GM12878 (cell line): Measurements from ENCODE around the gene PPP4R1. TPM values are rescaled to one million over a fixed set of nuclear protein-coding genes. Genes with fewer than 3 reads are reported as not detected.

Experiments used
- ATAC-seq: fragments of 200-7000 bp; cut with Tn5 transposase; 3 replicates; pipeline ENCODE4 v1.9.1; 2020; ENCODE audit warnings: mild to moderate bottlenecking, moderate library complexity
- Bru-seq: library from RNA; stranded (reverse); fragments of 400-500 nt; gene quantifications from one replicate; lab custom pipeline; 2021; lab: Mats Ljungman, UMichigan
- BruChase-seq, 2 experiments: library from RNA; stranded (reverse); fragments of 400-500 nt; gene quantifications; one replicate each; lab custom pipeline; 2021; lab: Mats Ljungman, UMichigan
- BruUV-seq: library from RNA; stranded (reverse); fragments of 400-500 nt; replicated peaks from 2 replicates; lab custom pipeline; 2021; lab: Mats Ljungman, UMichigan
- CTCF ChIA-PET: fragments of 300-600 bp; sonication (Branson Sonifier 250); formaldehyde crosslinking; extraction: SDS; loops from one replicate; lab custom pipeline; 2021; ENCODE audit warnings: inconsistent platforms; lab: Yijun Ruan, JAX
- POLR2A ChIA-PET: fragments of 350-600 bp; formaldehyde crosslinking; extraction: SDS; loops from one replicate; lab custom pipeline; 2021; ENCODE audit warnings: inconsistent platforms; lab: Charles Lee
- RAD21 ChIA-PET: fragments of 300-600 bp; sonication (Branson Sonifier 250); formaldehyde crosslinking; loops from one replicate; lab custom pipeline; 2023; ENCODE audit warnings: antibody characterized with exemption; ENCODE audit not compliant: unreplicated experiment; lab: Charles Lee
- SMC1A ChIA-PET: fragments of 300-600 bp; sonication (Branson Sonifier 250); formaldehyde crosslinking; loops from one replicate; lab custom pipeline; 2023; ENCODE audit not compliant: unreplicated experiment, uncharacterized antibody; lab: Charles Lee
- DNase-seq: peaks from one replicate; pipeline ENCODE4 v3.0.0-alpha.2; 2011; ENCODE audit warnings: low read depth, low spot score
- FAIRE-seq: peaks from 3 replicates; lab custom pipeline; 2011; peaks lifted over from hg19 to GRCh38; lab: Jason Lieb, UNC
- H2AFZ ChIP-seq: 2 replicates; pipeline ENCODE4 v1.6.0; 2011; ENCODE audit warnings: low read depth, low read length, control low read depth; ENCODE audit not compliant: control insufficient read depth
- H3K27ac ChIP-seq: 2 replicates; pipeline ENCODE4 v1.5.1; 2011; ENCODE audit warnings: control low read depth; ENCODE audit not compliant: control insufficient read depth, insufficient read depth
- H3K27me3 ChIP-seq, 2 experiments: replicated peaks in 1 of 2; 2 replicates each; pipeline versions ENCODE4 v1.6.0 to v1.6.1; 2011; ENCODE audit warnings: low read length in 1 of 2; ENCODE audit not compliant: control insufficient read depth in 2 of 2, insufficient read depth in 2 of 2
- H3K36me3 ChIP-seq, 2 experiments: 2 replicates each; pipeline ENCODE4 v1.5.1; 2011; ENCODE audit warnings: low read length in 1 of 2; ENCODE audit not compliant: control insufficient read depth in 2 of 2, insufficient read depth in 2 of 2
- H3K4me1 ChIP-seq: 2 replicates; pipeline ENCODE4 v1.6.1; 2011; ENCODE audit warnings: mild to moderate bottlenecking, low read length, moderate library complexity, mixed read lengths; ENCODE audit not compliant: control insufficient read depth, insufficient read depth
- H3K4me2 ChIP-seq: 2 replicates; pipeline ENCODE4 v1.6.0; 2011; ENCODE audit warnings: control low read depth; ENCODE audit not compliant: control insufficient read depth, insufficient read depth
- H3K4me3 ChIP-seq: fragments of 200-600 bp; sonication (generic); 2 replicates; pipeline ENCODE4 v1.5.1; 2016
- H3K79me2 ChIP-seq: 2 replicates; pipeline ENCODE4 v1.6.0; 2011; ENCODE audit warnings: low read length; ENCODE audit not compliant: control insufficient read depth, insufficient read depth
- H3K9ac ChIP-seq: 2 replicates; pipeline ENCODE4 v1.8.0; 2011; ENCODE audit warnings: low read length, control low read depth, mixed read lengths; ENCODE audit not compliant: control insufficient read depth, insufficient read depth
- H3K9me3 ChIP-seq: replicated peaks from 3 replicates; pipeline ENCODE4 v1.5.1; 2011; ENCODE audit warnings: mild to moderate bottlenecking, low read length; ENCODE audit not compliant: control insufficient read depth, insufficient read depth
- H4K20me1 ChIP-seq: 2 replicates; pipeline ENCODE4 v1.6.0; 2011; ENCODE audit not compliant: control insufficient read depth, insufficient read depth
- ASH2L ChIP-seq: fragments of 300-600, 200-600 bp; sonication (generic); IDR thresholded peaks from 2 replicates; pipeline ENCODE4 v1.6.1; 2017; ENCODE audit warnings: low read depth, mild to moderate bottlenecking, borderline replicate concordance
- BHLHE40 ChIP-seq, 2 experiments: fragments of 450-650 bp in 1 of 2; IDR thresholded peaks; 2 replicates each; pipeline ENCODE4 v1.6.1; 2011 to 2017; ENCODE audit warnings: low read depth in 2 of 2, borderline replicate concordance in 1 of 2, improper control_type of control experiment in 1 of 2, low read length in 1 of 2, mild to moderate bottlenecking in 1 of 2
- E2F4 ChIP-seq: IDR thresholded peaks from 2 replicates; pipeline ENCODE4 v1.6.1; 2012; ENCODE audit warnings: low read depth, low read length, improper control_type of control experiment
- EGR1 ChIP-seq, 2 experiments: IDR thresholded peaks; 1 replicate in 1 of 2; 2 replicates in 1 of 2; pipeline ENCODE4 v1.6.1; 2011 to 2012; ENCODE audit warnings: low read depth in 2 of 2, low read length in 2 of 2, borderline replicate concordance in 1 of 2, mild to moderate bottlenecking in 1 of 2, moderate library complexity in 1 of 2
- ETV6 ChIP-seq, 2 experiments: fragments of 450-650 bp in 1 of 2; IDR thresholded peaks in 1 of 2; conservative IDR thresholded peaks in 1 of 2; 2 replicates each; pipeline ENCODE4 v1.6.1; 2014; ENCODE audit warnings: antibody characterized with exemption in 1 of 2, borderline replicate concordance in 1 of 2, low read depth in 1 of 2, mild to moderate bottlenecking in 1 of 2, moderate library complexity in 1 of 2
- GABPA ChIP-seq: IDR thresholded peaks from 2 replicates; pipeline ENCODE4 v1.6.1; 2014; ENCODE audit warnings: antibody characterized with exemption, low read depth, mild to moderate bottlenecking, inconsistent platforms
- HDAC2 ChIP-seq: fragments of 200-600 bp; sonication (generic); IDR thresholded peaks from 2 replicates; pipeline ENCODE4 v1.6.1; 2017
- JUND ChIP-seq: IDR thresholded peaks from 2 replicates; pipeline ENCODE4 v1.6.1; 2012; ENCODE audit warnings: low read depth, mild to moderate bottlenecking, low read length, improper control_type of control experiment, moderate library complexity
- KDM1A ChIP-seq: fragments of 200-600 bp; sonication (generic); IDR thresholded peaks from 2 replicates; pipeline ENCODE4 v1.6.1; 2016; ENCODE audit warnings: borderline replicate concordance
- MXI1 ChIP-seq: fragments of 150-350 bp; IDR thresholded peaks from 2 replicates; pipeline ENCODE4 v1.6.1; 2011; ENCODE audit warnings: low read depth, mild to moderate bottlenecking, inconsistent platforms, low read length, improper control_type of control experiment
- NKRF ChIP-seq: fragments of 450-650 bp; conservative IDR thresholded peaks from 2 replicates; pipeline ENCODE4 v1.6.1; 2017; ENCODE audit warnings: mild to moderate bottlenecking, moderate library complexity
- POLR2A ChIP-seq: IDR thresholded peaks from 2 replicates; pipeline ENCODE4 v1.6.1; 2011; ENCODE audit warnings: low read depth, mild to moderate bottlenecking, low read length
- POLR2AphosphoS5 ChIP-seq: IDR thresholded peaks from 2 replicates; pipeline ENCODE4 v1.6.1; 2011; ENCODE audit warnings: mild to moderate bottlenecking, low read length, inconsistent platforms
- SMARCA5 ChIP-seq: fragments of 450-650 bp; IDR thresholded peaks from 2 replicates; pipeline ENCODE4 v1.6.1; 2017; ENCODE audit warnings: mild to moderate bottlenecking
- WGBS: methylation state at CpG from one replicate; pipeline ENCODE4 v1.1.6; 2016; ENCODE audit warnings: low lambda C conversion rate; ENCODE audit not compliant: insufficient replicate concordance, insufficient coverage; ENCODE audit errors: missing lambda C conversion rate; 5-methylcytosine and 5-hydroxymethylcytosine counted together
- in situ Hi-C: fragments of 300-500 bp; cut with MboI; formaldehyde crosslinking; loops from 9 replicates; pipeline ENCODE4 v1.14.3; 2018; ENCODE audit warnings: mixed read lengths
- intact Hi-C: fragments of 100-400 bp; cut with micrococcal nuclease; formaldehyde crosslinking; loops from one replicate; pipeline ENCODE4 v1.14.2; 2022; ENCODE audit not compliant: unreplicated experiment
- long read RNA-seq, 2 experiments: library from polyadenylated mRNA; unstranded; transcript quantifications; one replicate each; pipeline ENCODE4 v2.0.0, GENCODE V29; 2019 to 2020
- polyA minus RNA-seq, 3 experiments: library from RNA; depleted of rRNA, polyadenylated mRNA; stranded (reverse); fragments of >200 nt; gene quantifications; 2 replicates each; pipeline ENCODE4 v1.2.3, GENCODE V29; 2011
- polyA plus RNA-seq, 11 experiments: library from polyadenylated mRNA; depleted of rRNA in 4 of 11; unstranded in 6 of 11; stranded (reverse) in 5 of 11; fragments of >200 nt; fragmentation: Nextera tagmentation in 4 of 11; fragmentation: Illumina TruSeq in 1 of 11; extraction: Ambion mirVana in 4 of 11; extraction: Trizol in 1 of 11; gene quantifications; 1 replicate in 1 of 11; 2 replicates in 10 of 11; pipeline versions ENCODE4 v1.2.1 to v1.2.3, GENCODE V29; 2011 to 2016; ENCODE audit warnings: inconsistent platforms in 2 of 11, missing spikeins in 2 of 11, low read depth in 1 of 11
- total RNA-seq, 4 experiments: library from RNA; depleted of rRNA in 3 of 4; stranded (reverse); fragments of >200 nt in 3 of 4; fragmentation: Illumina TruSeq in 1 of 4; extraction: Trizol in 1 of 4; gene quantifications; 2 replicates each; pipeline versions ENCODE4 v1.2.1 to v1.2.3, GENCODE V29; 2013 to 2021

The PPP4R1 gene
- total RNA-seq (2013; cell fraction: nucleolus; rRNA removed) = 54.9 and 61.5 TPM in 2 replicates
- total RNA-seq (2014; rRNA removed) = 33.4 and 39.2 TPM in 2 replicates
- total RNA-seq (2014; rRNA removed; fragmentation: Illumina TruSeq; extraction: Trizol) = 38.0 and 39.1 TPM in 2 replicates
- total RNA-seq (2021) = 40.5 and 42.2 TPM in 2 replicates
- 12.8 TPM for polyA plus RNA-seq (2011; ENCODE audit: low read depth)
- 24.8 and 26.1 TPM in 2 replicates for polyA plus RNA-seq (2011; rRNA removed)
- 26.9 and 28.1 TPM in 2 replicates for polyA plus RNA-seq (2011; cell fraction: cytosol; rRNA removed)
- polyA plus RNA-seq (2011; cell fraction: nucleus; rRNA removed) = 28.0 and 28.4 TPM in 2 replicates
- 13.1 and 15.1 TPM in 2 replicates for polyA plus RNA-seq (2012)
- polyA plus RNA-seq (2014; fragmentation: Illumina TruSeq; extraction: Trizol) = 44.4 and 53.6 TPM in 2 replicates
- 10 to 100 TPM; 10.9 to 14.1 TPM for polyA plus RNA-seq (2014; fragmentation: Nextera tagmentation; extraction: Ambion mirVana)
- 27.3 and 31.2 TPM in 2 replicates for polyA plus RNA-seq (2014; rRNA removed)
- 10 to 100 TPM; 20.4 to 21.2 TPM for polyA plus RNA-seq (2016; fragmentation: Nextera tagmentation; extraction: Ambion mirVana)
- 40.3 and 66.2 TPM in 2 replicates for polyA minus RNA-seq (2011; rRNA and poly(A)+ RNA removed)
- 10.7 and 17.4 TPM in 2 replicates for polyA minus RNA-seq (2011; cell fraction: cytosol; rRNA and poly(A)+ RNA removed)
- polyA minus RNA-seq (2011; cell fraction: nucleus; rRNA and poly(A)+ RNA removed) = 18.3 and 32.8 TPM in 2 replicates
- Bru-seq, nascent RNA = percentile 73 among the genes with signal in this experiment
- BruChase-seq, experiment 1, labeled RNA remaining after a 6-hour chase = percentile 69 among the genes with signal in this experiment
- BruChase-seq, experiment 2, labeled RNA remaining after a 2-hour chase = percentile 72 among the genes with signal in this experiment
- long read RNA-seq, experiment 1, partial matches to known transcripts = 2 of 3 reads
- long read RNA-seq, experiment 1, other reads (novel, unspliced or antisense) = 0 of 3 reads
- long read RNA-seq, experiment 2, partial matches to known transcripts = 19 of 28 reads
- long read RNA-seq, experiment 2, other reads (novel, unspliced or antisense) = 4 of 28 reads

- Histone ChIP-seq H3K4me1 (peaks cover 12% of the 10 kb centered on the region; the same call in 1 of the 2 replicates), H3K79me2 (peaks cover 22% of the 10 kb centered on the region), H4K20me1 (0 out of 2 replicates have a peak, but pooled peaks cover 3% of the 10 kb centered on the region), H3K9ac (peak within 1 kb of the TSS; percentile 82), H3K27me3 (no peaks in the 10 kb centered on the region), H3K4me2 (peak within 1 kb of the TSS; percentile 74), H3K4me3 (peak within 1 kb of the TSS; percentile 97), H3K36me3 (no peaks in the 10 kb centered on the region; a peak in 1 of 4 replicates), H3K27ac (peak within 1 kb of the TSS; percentile 72), H2AFZ (peak within 1 kb of the TSS; percentile 86), H3K9me3 (no peaks in the 10 kb centered on the region)
- CTCF ChIA-PET = interaction anchor here (0.5 to 1.1 kb wide), 2 partner anchors 36 to 961 kb away, joined by 3 read pairs; no protein-coding TSS in a partner anchor
- intact Hi-C loops (loop anchor here (5.0 to 10.0 kb wide), 2 partner anchors 90 to 137 kb away; partner anchors contain the start of genes RAB31 and RALBP1), in situ Hi-C loops (loop anchor here (25.0 kb wide), 1 partner anchor 298 kb away; the partner anchor contains the start of gene VAPA)
- RAD21 ChIA-PET = interaction anchor here (1.2 to 2.5 kb wide), 2 partner anchors 20 to 59 kb away, joined by 3 to 9 read pairs; no protein-coding TSS in a partner anchor
- WGBS = 1% methylated on average over 44 of the region's 127 CpGs
- POLR2A ChIA-PET = interaction anchor here (0.6 kb wide), 1 partner anchor 59 kb away, joined by 3 read pairs; no protein-coding TSS in a partner anchor
- SMC1A ChIA-PET = interaction anchor here (1.1 kb wide), 1 partner anchor 59 kb away, joined by 4 read pairs; no protein-coding TSS in a partner anchor
- ATAC-seq = peak; percentile 65
- DNase-seq = no peak
- no peak for FAIRE-seq
- no TSS peak for BruUV-seq
- TF ChIP-seq JUND (no peak), POLR2A (peak; percentile 75), POLR2AphosphoS5 (0 out of 2 replicates have a peak, but pooled peaks have one; percentile 10), KDM1A (no peak), ASH2L (no peak), MXI1 (no peak), GABPA (no peak), NKRF (0 out of 2 replicates have a peak, but pooled peaks have one; percentile 17), ETV6 (conservative IDR thresholded peaks at IDR 0.05 in 1 of 2, IDR thresholded peaks at IDR 0.05 in 1 of 2; ENCODE audit: borderline replicate concordance in 1 of 2, low read depth in 1 of 2) (no peak), BHLHE40 (IDR thresholded peaks at IDR 0.05; ENCODE audit: borderline replicate concordance in 1 of 2, low read depth in 2 of 2, low read length in 1 of 2) (0 out of 4 replicates have a peak, but pooled peaks of 1 of the 2 experiments have one; percentile 36), E2F4 (no peak), EGR1 (IDR thresholded peaks at IDR 0.05; ENCODE audit: borderline replicate concordance in 1 of 2, low read depth in 2 of 2, low read length in 2 of 2) (peak in 1 of 2 experiments; percentile 36; a peak in 1 of 3 replicates), HDAC2 (0 out of 2 replicates have a peak, but pooled peaks have one; percentile 13), SMARCA5 (0 out of 2 replicates have a peak, but pooled peaks have one; percentile 5)
Measured at GRCh38 chr18:9614401-9615279, at the start of gene PPP4R1. Gene PPP4R1, minus strand, starts transcription at chr18:9614559. Its CDS starts 75 bp downstream, at chr18:9614484.
